Measurements from ENCODE around the gene KISS1.

DNA sequence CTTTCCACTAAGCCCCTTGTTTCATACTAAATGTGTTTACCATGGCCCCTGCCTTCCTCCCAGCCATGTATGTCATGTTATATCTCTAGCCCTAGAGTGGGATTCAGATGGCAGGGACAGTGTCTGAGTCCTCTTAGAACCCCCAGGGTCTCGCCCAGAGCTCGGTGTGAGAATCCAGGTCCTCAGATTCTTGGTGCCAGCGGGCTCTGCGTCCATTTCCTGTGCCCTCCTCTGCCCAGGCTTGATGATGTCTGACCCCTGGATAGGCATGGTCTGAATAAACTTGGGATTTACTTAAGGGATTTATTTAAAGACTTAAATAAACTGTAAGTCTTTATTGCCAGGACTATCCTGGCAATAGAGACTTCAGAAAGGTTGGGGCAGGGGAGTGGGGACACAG, 6.2 kb upstream of the KISS1 start:
- TF ChIP-seq FOXM1 (IDR thresholded peaks at IDR 0.05; ENCODE audit: borderline replicate concordance) (no peak), FOXA1 (IDR thresholded peaks at IDR 0.05) (no peak), ZNF384 (IDR thresholded peaks at IDR 0.05) (no peak), BHLHE40 (IDR thresholded peaks at IDR 0.05; ENCODE audit: borderline replicate concordance) (no peak), ARNT (IDR thresholded peaks at IDR 0.05) (no peak), SP1 (IDR thresholded peaks at IDR 0.05) (no peak), CTBP1 (IDR thresholded peaks at IDR 0.05; ENCODE audit: borderline replicate concordance) (no peak), L3MBTL2 (conservative IDR thresholded peaks at IDR 0.05) (no peak), HDGF (IDR thresholded peaks at IDR 0.05; ENCODE audit: borderline replicate concordance) (no peak), FOXK2 (IDR thresholded peaks at IDR 0.05) (no peak), TARDBP (IDR thresholded peaks at IDR 0.05) (no peak), SUZ12 (IDR thresholded peaks at IDR 0.05) (no peak)

All from HEK293T (cell line).